KBM-7 (cell line): ENCODE data around the gene BMP6.
A peak's percentile ranks its signal among the peaks of the same experiment; 100 is the strongest.

ENCODE experiments used
- DNase-seq: peaks from one replicate; pipeline ENCODE4 v3.0.0-alpha.2; 2015
- in situ Hi-C: fragments of 300-500 bp; cut with MboI; formaldehyde crosslinking; loops from 2 replicates; pipeline ENCODE4 v1.14.3; 2020; ENCODE audit warnings: low sequenced_read_pairs, low pct_unique_long_range_greater_than_20kb, mixed read lengths

Gene BMP6

GRCh38 chr6:7725849-7726415 is at the start of gene BMP6:
Gene BMP6, plus strand, starts transcription at chr6:7726099. Its CDS starts 857 bp downstream, at chr6:7726956.
- peak; percentile 89 for DNase-seq
- in situ Hi-C loops, result loop anchor here (25.0 kb wide), 1 partner anchor 261 kb away; no protein-coding TSS in a partner anchor

GRCh38 chr6:7677229-7677628 is 48.7 kb upstream of the BMP6 start:
- in situ Hi-C loops, result no loop called here
- DNase-seq, result no peak

DNA sequence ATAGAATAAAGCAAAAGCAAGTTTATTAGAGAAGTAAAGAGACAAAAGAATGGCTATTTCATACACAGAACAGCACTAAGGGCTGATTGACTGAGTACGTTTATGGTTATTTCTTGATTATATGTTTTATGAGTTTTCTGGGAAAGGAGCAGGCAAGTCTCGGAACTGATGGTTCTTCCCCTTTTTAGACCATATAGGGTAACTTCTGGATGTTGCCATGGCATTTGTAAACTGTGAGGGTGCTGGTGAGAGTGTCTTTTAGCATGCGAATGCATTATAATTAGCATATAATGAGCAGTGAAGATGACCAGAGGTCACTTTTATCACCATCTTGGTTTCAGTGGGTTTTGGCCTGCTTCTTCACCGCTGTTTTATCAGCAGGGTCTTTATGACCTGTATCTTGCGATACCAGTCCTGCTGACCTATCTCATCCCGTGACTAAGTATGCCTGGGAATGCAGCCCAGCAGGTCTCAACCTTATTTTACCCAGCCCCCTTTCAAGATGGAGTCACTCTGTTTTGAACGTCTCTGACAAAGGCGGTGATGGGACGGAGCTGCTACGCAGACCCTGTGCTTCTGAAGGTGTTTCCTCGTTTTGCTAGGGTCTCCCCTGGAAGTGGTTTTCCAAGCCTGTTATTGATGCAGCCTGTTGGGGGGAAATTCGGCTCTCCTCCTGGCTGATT is 45.4 kb upstream of the BMP6 start:
- in situ Hi-C loops, result no loop called here
- DNase-seq, result peak; percentile 79

GRCh38 chr6:7681449-7681848 is 44.5 kb upstream of the BMP6 start:
- no peak for DNase-seq
- in situ Hi-C loops, result no loop called here

GRCh38 chr6:7684076-7684475 is 41.8 kb upstream of the BMP6 start:
- no peak for DNase-seq
- in situ Hi-C loops, result no loop called here

DNA sequence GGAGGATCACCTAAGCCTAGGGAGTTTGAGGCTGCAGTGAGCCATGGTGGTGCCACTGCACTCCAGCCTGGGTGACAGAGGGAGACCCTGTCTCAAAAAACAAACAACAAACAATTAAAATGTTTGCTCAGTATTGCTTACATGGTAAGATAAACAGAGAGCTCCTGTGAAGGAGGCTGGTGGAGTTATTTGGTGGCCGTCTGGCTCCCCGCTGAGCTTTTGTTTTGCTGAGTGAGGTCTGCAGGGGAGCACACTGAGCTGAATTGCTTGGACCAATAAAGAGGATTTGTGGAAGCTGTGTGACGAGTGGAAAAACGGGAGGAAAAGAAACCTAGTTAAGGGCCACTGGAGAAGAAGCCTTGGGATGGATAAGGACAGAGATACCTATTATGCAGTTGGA is 41.1 kb upstream of the BMP6 start:
- DNase-seq, result no peak
- in situ Hi-C loops, result no loop called here

- no peak for DNase-seq
- in situ Hi-C loops, result no loop called here
Observed at GRCh38 chr6:7685276-7685675, 40.6 kb upstream of the BMP6 start.

DNA sequence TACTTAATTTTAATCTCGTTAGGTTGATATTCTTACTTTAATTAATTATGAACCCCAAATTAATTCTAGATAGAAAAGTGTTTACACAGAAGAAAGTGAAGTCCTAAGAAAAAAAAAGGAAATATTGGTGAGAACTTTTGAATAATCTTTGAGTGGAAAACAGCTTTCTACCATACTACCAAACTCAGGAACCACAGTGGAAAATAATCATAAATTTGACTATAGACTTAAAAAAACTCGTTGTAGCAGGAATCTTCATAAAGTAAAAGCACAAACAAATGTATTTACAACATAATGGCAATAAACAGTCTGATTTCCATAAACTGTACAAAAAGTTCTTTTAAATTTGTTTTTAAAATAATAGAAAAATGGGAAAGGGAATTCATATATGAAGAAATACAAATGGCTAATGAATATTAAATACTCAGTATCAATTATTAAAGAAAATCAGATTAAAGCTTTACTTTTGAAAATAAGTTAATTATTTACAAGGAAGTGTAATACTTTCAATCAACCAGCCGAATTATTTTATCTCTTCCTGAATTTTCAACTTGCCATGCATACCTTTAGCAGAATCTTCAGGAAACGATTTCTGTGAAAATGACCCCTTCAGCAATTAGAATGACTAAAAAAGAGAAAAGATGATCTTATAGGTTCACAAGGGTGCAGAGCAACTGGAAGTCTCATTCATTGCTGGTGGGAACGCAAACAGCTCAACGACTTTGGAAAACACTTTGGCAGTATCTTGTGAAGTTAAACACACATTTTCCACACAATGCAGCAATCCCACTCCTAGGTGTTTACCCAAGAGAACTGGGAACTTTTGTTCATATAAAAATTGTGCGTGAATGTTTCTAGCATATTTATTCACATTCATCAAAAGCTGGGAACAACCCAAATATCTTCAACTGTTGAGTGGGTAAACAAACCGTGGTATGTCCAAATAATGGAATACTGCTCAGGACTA is 38.5 kb upstream of the BMP6 start:
- DNase-seq, result no peak
- in situ Hi-C loops, result no loop called here

- in situ Hi-C loops, result no loop called here
Observed at GRCh38 chr6:7691021-7691420, 34.9 kb upstream of the BMP6 start.

DNA sequence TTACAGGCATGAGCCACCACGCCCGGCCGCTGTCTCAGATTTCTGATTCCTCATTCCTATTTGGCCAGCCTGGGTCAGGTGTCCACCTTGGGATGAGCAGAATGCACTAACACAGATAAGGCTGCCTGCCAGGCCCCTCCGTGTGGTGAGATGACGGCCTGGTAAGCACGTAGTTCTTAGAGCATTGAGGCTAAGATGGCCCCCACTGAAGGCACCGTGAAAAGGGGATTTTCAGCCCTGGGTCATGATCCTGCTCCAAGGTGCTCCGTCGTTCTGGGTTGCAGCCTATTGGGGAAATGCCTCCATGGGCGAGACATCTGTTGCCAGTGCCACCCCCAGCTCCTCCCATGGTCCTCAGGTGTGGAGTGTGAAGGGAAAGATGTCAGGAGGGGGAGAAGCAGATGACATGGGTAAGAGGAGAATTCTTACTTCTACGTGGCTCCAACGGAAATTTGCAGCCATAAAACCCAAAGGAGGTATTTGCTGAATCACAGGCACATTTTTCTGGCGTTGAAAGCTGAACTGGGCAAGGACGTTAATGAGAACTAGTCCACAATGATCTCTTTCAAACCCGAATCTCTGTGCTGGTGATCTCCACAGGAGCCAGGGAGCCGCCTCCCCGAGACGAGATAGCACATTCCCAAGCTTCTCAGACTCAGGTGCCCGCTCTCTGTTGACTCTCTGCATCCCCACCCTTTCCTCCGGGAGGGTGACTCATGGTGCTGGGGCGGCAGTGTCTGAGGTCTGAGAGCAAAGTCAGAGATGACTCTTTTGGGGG is 34.0 kb upstream of the BMP6 start:
- in situ Hi-C loops, result no loop called here
- DNase-seq, result no peak

More at GRCh38 chr6:7691021-7691420, 34.9 kb upstream of the BMP6 start:
- DNase-seq, result no peak

GRCh38 chr6:7692453-7692784 is 33.5 kb upstream of the BMP6 start:
- peak; percentile 67 for DNase-seq

DNA sequence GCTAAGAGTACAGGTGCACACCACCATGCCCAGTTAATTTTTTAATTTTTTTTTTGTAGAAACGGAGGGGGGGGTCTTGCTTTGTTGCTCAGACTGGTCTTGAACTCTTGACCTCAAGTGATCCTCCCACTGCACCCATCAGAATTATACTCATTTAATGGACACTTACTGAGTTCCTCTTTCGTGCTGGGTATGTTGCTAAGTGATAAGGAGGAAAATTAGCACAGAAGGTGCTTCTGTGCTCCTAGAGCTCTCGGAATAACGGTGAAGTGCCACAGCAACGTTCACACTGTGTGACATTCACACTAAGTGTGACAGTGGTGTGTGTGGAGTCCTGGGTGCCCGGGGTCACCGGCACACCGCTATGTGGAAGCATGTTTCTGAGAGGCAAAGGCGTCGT is 32.1 kb upstream of the BMP6 start:
- DNase-seq, result peak; percentile 84
- in situ Hi-C loops, result no loop called here

More at GRCh38 chr6:7692453-7692784, 33.5 kb upstream of the BMP6 start:
- in situ Hi-C loops, result no loop called here

GRCh38 chr6:7696061-7696460 is 29.8 kb upstream of the BMP6 start:
- DNase-seq, result no peak
- in situ Hi-C loops, result no loop called here

DNA sequence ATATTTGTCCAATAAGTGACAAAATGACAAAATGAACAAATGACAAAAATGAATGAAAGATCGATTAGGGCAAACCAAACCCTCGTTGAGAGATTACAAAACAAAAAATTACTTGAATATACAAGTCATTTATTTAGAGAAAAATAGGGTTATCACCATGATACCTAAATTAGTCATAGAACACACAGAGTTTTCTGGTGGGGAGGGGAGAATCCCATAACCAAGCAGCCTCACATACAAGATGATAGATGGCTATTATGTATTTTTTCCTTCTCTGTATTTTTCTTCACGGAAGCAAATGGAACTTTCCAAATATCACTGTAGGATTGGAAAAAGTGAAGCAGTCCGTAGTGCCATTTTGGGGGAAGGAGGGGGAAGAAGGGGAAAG is 28.5 kb upstream of the BMP6 start:
- no peak for DNase-seq
- in situ Hi-C loops, result no loop called here

DNA sequence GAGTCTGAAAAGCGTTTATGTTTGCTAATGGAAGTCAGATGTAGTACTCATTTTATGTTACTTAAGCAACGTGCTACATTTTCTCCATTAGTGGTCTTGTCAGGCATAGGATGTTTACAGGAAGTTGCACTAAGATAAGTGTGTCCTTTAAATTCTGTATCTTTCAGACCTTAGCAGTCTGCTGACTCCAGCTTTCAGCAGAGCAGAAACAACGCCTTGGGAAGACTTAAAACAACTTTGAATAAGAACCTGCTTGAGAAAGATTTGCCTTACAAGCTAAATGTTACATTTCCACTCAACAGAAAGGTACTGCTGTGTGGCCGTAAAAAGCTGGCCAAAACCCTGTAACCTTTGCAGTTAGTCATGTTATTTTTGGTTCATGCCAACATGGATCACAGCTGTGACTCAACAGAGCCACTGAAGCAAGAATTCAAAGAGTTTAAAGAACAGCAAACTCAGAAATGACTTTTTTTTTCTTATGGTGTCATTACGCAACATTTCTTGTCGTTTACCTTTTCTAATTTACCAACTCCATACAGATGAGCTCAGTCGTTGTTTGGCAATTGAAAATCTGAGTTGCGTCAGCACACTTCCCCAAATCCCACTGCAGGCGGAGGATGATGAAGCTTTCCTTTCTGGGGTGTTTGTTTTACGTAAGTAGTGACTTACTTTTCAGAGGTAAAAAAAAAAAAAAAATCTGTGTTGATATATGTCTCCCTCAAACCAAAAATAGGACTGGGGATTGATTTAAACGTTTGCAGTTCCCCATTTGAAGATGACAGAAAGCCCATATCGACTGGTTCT is 27.9 kb upstream of the BMP6 start:
- DNase-seq, result peak; percentile 94
- in situ Hi-C loops, result no loop called here

DNA sequence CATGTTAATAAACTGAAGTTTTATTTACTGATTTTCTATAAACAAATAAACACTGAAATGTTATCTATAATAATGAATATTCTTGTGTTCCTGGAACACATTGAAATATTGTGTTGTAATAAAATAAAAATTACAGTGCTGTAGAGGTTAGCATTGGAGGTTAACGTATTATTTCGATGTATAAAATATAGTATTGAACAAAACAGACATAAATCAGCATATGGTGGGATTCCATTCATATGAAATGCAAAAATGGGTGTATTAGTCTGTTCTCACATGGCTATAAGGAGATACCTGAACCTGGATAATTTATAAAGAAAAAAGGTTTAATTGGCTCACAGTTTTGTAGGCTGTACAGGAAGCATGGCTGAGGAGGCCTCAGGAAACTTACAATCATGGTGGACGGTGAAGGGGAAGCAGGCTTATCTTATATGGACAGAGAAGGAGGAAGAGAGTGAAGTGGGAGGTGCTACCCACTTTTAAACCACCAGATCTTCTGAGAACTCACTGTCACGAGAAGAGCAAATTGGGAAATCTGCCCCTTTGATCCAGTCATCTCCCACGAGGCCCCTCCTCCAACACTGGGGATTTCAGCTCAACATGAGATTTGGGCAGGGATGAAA is 24.6 kb upstream of the BMP6 start:
- in situ Hi-C loops, result no loop called here
- DNase-seq, result peak; percentile 91

DNA sequence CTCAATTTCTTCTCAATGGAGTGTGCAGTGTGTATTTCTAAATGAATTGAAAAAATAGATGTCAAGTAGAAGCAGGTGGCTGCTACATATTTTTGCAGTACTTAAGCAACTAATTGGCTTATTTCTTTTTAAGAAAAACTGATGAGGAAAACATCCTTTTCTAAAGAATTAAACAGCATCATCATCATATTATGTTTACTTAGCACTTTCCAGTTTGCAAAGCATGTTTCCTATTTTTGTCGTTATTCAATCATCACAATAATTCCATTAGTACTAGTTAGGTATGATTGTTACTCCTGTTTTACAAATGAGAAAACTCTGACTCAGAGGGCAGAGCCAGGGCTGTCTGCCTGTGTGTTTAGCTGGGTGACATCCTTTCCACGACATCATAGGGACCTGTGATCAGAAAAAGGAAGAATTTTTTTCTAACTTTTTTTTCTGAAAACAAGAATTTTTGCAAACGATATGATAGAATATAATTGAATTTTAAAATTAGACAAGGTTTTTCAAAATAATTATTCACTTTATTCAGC is 22.7 kb upstream of the BMP6 start:
- in situ Hi-C loops, result no loop called here
- no peak for DNase-seq

GRCh38 chr6:7705483-7705882 is 20.4 kb upstream of the BMP6 start:
- in situ Hi-C loops, result no loop called here
- DNase-seq, result no peak
